Natural killer cell treated with Interleukin-12 subunit alpha and Interleukin-12 subunit beta and Interleukin-15 and Interleukin-18, amount 100 ng/mL, for 72 hours (primary cell): ENCODE data around the gene SLC5A2. TPM values are rescaled to one million over a fixed set of nuclear protein-coding genes. Genes with fewer than 3 reads are reported as not detected.

Experiments used
- ATAC-seq, 2 donors: fragments of 150-1000 bp; cut with Tn5 transposase in 1 of 2; sonication (Bioruptor Pico), chemical (Tn5 transposase) in 1 of 2; 2 replicates each; pipeline ENCODE4 v1.10.0; 2021
- DNase-seq: peaks from one replicate; pipeline ENCODE4 v3.0.0; 2022; ENCODE audit warnings: low spot score
- H3K27ac Mint-ChIP-seq, 2 donors: 1 replicate in 1 of 2; 2 replicates in 1 of 2; pipeline ENCODE4 v1.8.0; 2022; ENCODE audit warnings: mixed read lengths in 2 of 2, mild to moderate bottlenecking in 1 of 2, moderate library complexity in 1 of 2
- H3K27me3 Mint-ChIP-seq, 2 donors: 1 replicate in 1 of 2; 2 replicates in 1 of 2; pipeline ENCODE4 v1.8.0; 2022; ENCODE audit warnings: mixed read lengths in 2 of 2
- H3K36me3 Mint-ChIP-seq: one replicate; pipeline ENCODE4 v1.8.0; 2022; ENCODE audit warnings: mixed read lengths
- H3K4me1 Mint-ChIP-seq, 2 donors: 1 replicate in 1 of 2; 2 replicates in 1 of 2; pipeline ENCODE4 v1.8.0; 2022; ENCODE audit warnings: low read depth in 2 of 2, mixed read lengths in 2 of 2, mild to moderate bottlenecking in 1 of 2
- H3K4me3 Mint-ChIP-seq: one replicate; pipeline ENCODE4 v1.8.0; 2022; ENCODE audit warnings: mixed read lengths
- H3K9me3 Mint-ChIP-seq: 2 replicates; pipeline ENCODE4 v1.8.0; 2022; ENCODE audit warnings: mixed read lengths
- total RNA-seq, 2 donors: library from RNA; stranded (reverse); gene quantifications; one replicate each; pipeline ENCODE4 v1.2.3, GENCODE V29; 2022

SLC5A2 gene
- total RNA-seq, 2 donors from 2014 or later = not detected

DNA sequence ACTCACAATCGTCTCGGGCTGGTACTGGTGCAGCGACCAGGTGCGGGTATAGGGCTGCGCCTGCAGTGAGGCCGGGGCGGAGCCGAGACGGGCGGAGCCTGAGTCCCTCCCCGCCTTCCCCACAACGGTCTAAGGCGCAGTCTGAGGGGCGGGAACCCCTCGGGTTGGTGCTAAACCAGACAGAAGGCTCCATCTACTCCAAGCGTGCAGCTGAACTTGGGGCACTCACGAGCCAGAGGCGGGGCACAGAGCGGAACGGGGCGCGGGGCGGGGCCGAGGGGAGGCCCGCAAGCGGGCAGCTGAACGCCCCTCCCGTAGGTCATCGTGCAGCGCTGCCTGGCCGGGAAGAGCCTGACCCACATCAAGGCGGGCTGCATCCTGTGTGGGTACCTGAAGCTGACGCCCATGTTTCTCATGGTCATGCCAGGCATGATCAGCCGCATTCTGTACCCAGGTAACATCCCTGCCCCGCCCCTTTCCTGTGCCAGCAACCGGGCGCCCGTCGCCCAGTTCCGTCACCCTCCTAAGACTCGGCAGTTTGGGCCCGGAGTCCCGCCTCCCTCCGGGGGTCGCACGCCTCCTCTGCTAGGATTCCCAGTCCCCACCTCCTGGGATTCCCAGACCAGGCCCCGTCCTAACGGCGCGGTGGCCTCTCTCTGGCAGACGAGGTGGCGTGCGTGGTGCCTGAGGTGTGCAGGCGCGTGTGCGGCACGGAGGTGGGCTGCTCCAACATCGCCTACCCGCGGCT is 5.0 kb downstream of the SLC5A2 start:
- ATAC-seq (peak; percentile 81 to 84), DNase-seq (no peak)
- H3K4me3 Mint-ChIP-seq = peak overlapping the region; percentile 82
- H3K27me3 Mint-ChIP-seq = peaks cover 0 to 7% of the 10 kb centered on the region in 2 donors
- peaks cover 0 to 9% of the 10 kb centered on the region in 2 donors for H3K4me1 Mint-ChIP-seq
- no peaks in the 10 kb centered on the region for H3K36me3 Mint-ChIP-seq
- H3K27ac Mint-ChIP-seq = no peak overlapping the region
- H3K9me3 Mint-ChIP-seq = no peaks in the 10 kb centered on the region

DNA sequence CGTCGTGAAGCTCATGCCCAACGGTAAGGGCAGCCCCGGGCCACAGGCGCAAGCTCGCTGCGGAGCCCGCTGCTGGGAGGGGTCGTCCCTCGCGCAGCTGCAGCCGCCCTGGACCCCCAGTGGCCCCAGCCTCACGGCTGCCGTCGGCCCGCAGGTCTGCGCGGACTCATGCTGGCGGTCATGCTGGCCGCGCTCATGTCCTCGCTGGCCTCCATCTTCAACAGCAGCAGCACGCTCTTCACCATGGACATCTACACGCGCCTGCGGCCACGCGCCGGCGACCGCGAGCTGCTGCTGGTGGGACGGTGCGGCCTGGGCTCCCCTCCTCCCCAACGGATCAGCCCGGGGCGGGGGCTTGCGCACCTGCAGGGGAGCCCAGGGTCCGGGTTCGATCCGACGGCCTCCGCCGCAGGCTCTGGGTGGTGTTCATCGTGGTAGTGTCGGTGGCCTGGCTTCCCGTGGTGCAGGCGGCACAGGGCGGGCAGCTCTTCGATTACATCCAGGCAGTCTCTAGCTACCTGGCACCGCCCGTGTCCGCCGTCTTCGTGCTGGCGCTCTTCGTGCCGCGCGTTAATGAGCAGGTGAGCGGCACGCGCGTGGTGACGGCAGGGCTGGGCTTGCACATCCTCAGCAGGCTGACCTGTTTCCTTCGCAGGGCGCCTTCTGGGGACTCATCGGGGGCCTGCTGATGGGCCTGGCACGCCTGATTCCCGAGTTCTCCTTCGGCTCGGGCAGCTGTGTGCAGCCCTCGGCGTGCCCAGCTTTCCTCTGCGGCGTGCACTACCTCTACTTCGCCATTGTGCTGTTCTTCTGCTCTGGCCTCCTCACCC is 5.8 kb downstream of the SLC5A2 start:
- H3K27ac Mint-ChIP-seq = no peak overlapping the region
- peaks cover 0 to 7% of the 10 kb centered on the region in 2 donors for H3K27me3 Mint-ChIP-seq
- H3K36me3 Mint-ChIP-seq = no peaks in the 10 kb centered on the region
- peaks cover 0 to 9% of the 10 kb centered on the region in 2 donors for H3K4me1 Mint-ChIP-seq
- DNase-seq = no peak
- H3K9me3 Mint-ChIP-seq = no peaks in the 10 kb centered on the region
- no peak overlapping the region for H3K4me3 Mint-ChIP-seq
- no peak for ATAC-seq

DNA sequence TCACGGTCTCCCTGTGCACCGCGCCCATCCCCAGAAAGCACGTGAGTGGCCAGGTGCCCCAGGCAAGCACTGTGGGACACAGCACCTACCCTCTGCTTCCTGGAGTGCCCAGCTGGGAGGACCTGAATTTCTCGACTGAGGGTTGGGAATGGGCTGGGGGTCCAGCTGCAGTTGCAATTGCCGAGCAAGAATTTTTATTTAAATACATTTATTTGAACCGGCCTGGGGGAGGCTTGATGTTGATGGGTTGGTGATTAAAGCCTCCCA is 6.3 kb downstream of the SLC5A2 start:
- DNase-seq = no peak
- peaks cover 0 to 7% of the 10 kb centered on the region in 2 donors for H3K27me3 Mint-ChIP-seq
- H3K36me3 Mint-ChIP-seq = no peaks in the 10 kb centered on the region
- ATAC-seq = no peak
- H3K9me3 Mint-ChIP-seq = no peaks in the 10 kb centered on the region
- peaks cover 0 to 9% of the 10 kb centered on the region in 2 donors for H3K4me1 Mint-ChIP-seq
- H3K4me3 Mint-ChIP-seq = no peak overlapping the region
- H3K27ac Mint-ChIP-seq = no peak overlapping the region

DNA sequence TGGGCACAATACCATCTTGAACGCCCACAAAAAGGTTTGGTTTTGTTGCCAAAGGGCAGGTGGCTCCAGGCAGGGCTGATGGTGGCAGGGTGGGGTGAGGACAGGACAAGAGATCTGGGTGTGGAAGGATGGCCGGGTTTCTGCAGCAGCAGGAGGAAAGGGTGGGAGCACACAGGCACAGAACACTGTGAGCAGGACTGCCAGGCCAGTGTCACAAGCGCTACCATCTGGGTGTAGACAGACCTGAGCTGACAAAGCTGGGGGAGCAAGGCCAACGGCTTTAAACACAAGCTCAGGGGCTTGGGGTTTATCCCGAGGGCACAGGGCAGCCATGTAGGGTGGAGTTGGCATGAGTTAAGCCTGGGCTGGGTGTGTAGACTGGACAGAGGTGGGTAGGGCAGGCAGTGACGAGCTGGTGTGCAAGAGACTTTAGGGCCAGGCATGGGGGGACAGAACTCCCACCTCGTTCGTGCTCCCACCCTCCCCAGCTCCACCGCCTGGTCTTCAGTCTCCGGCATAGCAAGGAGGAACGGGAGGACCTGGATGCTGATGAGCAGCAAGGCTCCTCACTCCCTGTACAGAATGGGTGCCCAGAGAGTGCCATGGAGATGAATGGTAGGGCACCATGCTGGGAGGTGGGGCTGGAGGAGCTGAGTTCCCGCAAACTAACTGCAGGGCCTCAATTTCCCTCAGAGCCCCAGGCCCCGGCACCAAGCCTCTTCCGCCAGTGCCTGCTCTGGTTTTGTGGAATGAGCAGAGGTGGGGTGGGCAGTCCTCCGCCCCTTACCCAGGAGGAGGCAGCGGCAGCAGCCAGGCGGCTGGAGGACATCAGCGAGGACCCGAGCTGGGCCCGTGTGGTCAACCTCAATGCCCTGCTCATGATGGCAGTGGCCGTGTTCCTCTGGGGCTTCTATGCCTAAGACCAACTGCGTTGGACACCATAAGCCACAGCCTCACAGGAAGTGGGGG is 7.0 kb downstream of the SLC5A2 start:
- no peak for DNase-seq
- Mint-ChIP-seq H3K4me3 (peak overlapping the region; percentile 42), H3K9me3 (no peaks in the 10 kb centered on the region), H3K27ac (no peak overlapping the region), H3K27me3 (peaks cover 0 to 7% of the 10 kb centered on the region in 2 donors), H3K4me1 (peaks cover 0 to 9% of the 10 kb centered on the region in 2 donors), H3K36me3 (no peaks in the 10 kb centered on the region)
- ATAC-seq = no peak

DNA sequence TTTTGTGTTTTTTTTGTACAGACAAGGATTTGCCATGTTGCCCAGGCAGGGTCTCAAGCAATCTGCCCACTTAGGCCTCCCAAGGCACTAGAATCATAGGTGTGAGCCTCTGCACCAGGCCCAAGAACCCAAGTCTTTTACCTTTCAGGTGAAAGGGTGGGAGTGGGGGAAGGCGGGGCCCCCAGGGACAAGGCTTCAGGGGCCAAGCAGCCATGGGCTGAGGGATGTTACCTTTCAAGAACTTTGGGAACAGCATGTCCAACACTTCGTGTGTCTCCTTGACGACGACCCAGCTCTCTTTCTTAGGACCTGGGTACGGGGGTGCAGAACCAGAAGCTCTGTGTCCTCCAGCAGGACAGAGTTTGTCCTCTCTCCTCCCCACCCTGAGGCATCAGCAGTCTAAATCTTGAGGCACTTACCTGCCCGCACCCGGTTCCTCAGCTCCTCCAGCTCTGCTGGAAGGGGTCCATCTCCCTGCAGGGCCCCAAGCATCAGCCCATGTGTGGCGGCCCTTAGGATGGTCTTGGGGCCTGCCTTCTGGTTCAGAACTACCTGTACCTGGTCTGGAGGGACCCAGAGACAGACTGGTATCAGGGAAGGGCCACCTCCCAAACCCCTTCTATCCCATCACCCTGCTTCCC is 9.0 kb downstream of the SLC5A2 start:
- no peaks in the 10 kb centered on the region for H3K27me3 Mint-ChIP-seq
- no peaks in the 10 kb centered on the region for H3K36me3 Mint-ChIP-seq
- H3K9me3 Mint-ChIP-seq = no peaks in the 10 kb centered on the region
- no peak overlapping the region for H3K4me3 Mint-ChIP-seq
- no peak for ATAC-seq
- no peak for DNase-seq
- H3K4me1 Mint-ChIP-seq = peaks cover 0 to 9% of the 10 kb centered on the region in 2 donors
- peak overlapping the region in 1 of 2 donors; percentile 43 for H3K27ac Mint-ChIP-seq

DNA sequence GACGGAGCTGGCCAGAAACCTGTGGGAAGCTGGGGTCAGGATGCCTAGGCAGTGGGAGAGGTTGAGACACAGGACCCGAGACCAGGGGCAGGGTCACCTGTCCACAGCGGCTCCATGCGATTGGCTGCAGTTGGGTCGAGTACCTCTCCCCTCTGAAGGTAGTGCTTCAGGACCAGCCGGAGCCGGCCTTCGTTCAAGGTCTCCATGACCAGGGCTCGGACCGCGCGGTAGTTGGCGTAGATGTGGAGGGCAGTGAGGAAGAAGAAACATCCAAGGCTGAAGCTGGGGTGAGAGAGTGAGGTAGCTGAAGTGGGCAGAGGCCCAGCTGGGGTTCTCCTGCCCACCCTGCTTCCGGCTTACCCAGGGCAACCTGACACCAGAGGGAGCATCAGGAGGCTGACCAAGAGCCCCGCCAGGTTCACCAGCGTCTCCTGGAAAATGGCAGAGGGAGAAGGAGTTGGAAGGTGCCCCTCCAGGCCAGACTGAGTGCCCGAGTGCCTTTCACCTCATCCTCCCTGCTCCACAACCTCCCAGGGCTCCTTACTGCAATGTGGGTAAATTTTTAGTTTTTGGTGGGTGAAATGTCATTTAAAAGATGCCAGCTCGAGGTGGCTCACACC is 10.7 kb downstream of the SLC5A2 start:
- DNase-seq (no peak), ATAC-seq (no peak)
- Mint-ChIP-seq H3K4me1 (peaks cover 0 to 12% of the 10 kb centered on the region in 2 donors), H3K36me3 (no peaks in the 10 kb centered on the region), H3K27ac (no peak overlapping the region), H3K27me3 (no peaks in the 10 kb centered on the region), H3K4me3 (no peak overlapping the region), H3K9me3 (no peaks in the 10 kb centered on the region)

DNA sequence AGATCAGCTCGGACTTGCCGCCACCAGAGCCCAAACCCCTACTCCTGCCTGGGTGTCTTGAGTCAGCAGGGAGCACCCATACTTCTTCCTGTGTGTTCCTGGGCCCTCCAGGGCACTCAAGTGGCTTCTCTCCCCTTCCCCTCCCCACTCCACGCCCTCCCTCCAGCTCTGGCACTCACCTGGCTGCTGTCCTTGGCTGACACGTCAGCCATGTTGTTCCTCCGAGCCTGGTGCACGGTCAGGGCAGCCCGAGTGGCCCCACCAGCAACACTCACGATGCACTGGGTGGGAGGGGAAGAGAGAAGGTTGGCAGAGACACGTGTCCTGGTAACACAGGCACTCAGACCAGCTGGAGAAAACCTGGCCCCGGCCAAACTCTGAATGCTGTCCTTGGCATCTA is 13.7 kb downstream of the SLC5A2 start:
- DNase-seq (no peak), ATAC-seq (no peak)
- peaks cover 0 to 7% of the 10 kb centered on the region in 2 donors for H3K4me1 Mint-ChIP-seq
- H3K27ac Mint-ChIP-seq = no peak overlapping the region
- no peak overlapping the region for H3K4me3 Mint-ChIP-seq
- no peaks in the 10 kb centered on the region for H3K36me3 Mint-ChIP-seq
- H3K27me3 Mint-ChIP-seq = no peaks in the 10 kb centered on the region
- no peaks in the 10 kb centered on the region for H3K9me3 Mint-ChIP-seq

DNA sequence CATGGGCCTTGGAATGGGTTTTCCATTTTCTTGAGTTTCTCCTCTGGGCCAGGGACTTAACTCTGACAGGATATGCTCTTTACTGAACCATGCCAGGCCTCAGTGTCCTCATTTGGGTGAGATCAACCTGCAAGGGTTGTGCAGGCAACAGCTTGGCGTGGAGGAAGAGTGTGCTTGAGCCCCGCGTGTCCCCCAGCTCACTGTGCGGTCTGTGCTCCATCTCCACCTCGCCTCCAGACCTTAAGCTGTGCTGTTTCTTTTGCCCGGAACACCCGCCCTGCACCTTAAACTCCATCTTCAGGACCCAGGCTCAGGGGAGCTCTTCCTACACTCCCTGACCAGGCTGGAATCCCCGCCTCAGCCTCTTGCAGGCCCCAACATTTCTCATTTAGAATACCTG is 15.6 kb downstream of the SLC5A2 start:
- ATAC-seq (no peak), DNase-seq (peak; percentile 41)
- H3K27me3 Mint-ChIP-seq = no peaks in the 10 kb centered on the region
- H3K9me3 Mint-ChIP-seq = no peaks in the 10 kb centered on the region
- H3K4me3 Mint-ChIP-seq = no peak overlapping the region
- H3K36me3 Mint-ChIP-seq = no peaks in the 10 kb centered on the region
- H3K4me1 Mint-ChIP-seq = peaks cover 0 to 7% of the 10 kb centered on the region in 2 donors
- H3K27ac Mint-ChIP-seq = no peak overlapping the region

DNA sequence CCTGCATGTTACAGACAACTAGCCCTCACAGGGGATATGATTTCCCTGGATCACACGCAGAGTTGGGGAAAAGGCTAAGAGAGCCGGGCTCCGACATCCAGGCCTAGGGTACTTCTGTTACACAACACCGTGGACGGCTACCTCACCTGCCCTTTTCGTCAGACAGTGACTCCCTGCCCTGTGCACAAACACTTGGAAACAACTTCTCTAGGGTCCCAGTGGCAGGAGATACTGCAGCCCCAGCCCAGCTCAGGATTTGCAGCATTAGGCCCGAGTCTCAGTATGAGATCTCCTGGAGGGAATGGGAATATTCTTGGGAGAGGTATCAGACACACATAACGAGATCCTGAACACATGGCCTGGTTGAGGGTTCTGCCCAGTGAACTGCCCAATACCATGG is 17.0 kb downstream of the SLC5A2 start:
- no peak for ATAC-seq

DNA sequence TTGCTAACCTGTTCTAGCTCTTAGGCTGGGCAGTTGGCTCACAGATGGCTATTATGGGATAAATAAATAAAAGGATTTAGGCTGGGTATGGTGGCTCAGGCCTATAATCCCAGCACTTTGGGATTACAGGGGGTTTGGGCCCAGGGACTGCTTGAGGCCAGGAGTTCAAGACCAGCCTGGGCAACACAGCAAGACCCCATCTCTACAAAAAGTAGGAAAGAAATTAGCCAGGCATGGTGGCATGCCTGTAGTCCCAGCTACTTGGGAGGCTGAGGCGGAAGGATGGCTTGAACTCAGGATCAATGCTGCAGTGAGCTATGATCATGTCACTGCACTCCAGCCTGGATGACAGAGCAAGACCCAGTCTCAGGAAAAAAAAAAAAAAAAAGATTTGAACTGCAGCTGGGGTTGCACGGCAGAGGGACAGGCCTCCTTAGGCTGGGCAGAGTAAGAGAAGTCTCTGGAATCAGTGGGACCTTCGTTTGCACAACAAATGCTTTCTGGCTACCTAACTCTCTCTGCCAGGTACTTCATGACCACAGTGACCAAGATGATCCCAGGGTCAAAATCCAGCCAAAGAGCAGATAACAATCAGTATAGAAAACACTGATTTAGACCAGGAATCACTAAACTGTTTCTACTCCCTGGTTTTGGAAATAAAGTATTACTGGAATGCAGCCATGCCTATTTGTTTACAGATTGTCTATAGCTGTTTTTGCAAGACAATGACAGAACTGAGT is 18.5 kb downstream of the SLC5A2 start:
- H3K9me3 Mint-ChIP-seq = no peaks in the 10 kb centered on the region
- H3K4me3 Mint-ChIP-seq = no peak overlapping the region
- H3K27me3 Mint-ChIP-seq = no peaks in the 10 kb centered on the region
- no peaks in the 10 kb centered on the region for H3K36me3 Mint-ChIP-seq
- peaks cover 6 to 11% of the 10 kb centered on the region in 2 donors for H3K4me1 Mint-ChIP-seq
- DNase-seq (peak; percentile 28), ATAC-seq (no peak)
- H3K27ac Mint-ChIP-seq = no peak overlapping the region

More for the DNA sequence above, 17.0 kb downstream of the SLC5A2 start:
- no peaks in the 10 kb centered on the region for H3K9me3 Mint-ChIP-seq
- no peaks in the 10 kb centered on the region for H3K27me3 Mint-ChIP-seq
- no peak overlapping the region for H3K4me3 Mint-ChIP-seq
- no peak overlapping the region for H3K27ac Mint-ChIP-seq
- H3K4me1 Mint-ChIP-seq = peaks cover 0 to 7% of the 10 kb centered on the region in 2 donors
- no peaks in the 10 kb centered on the region for H3K36me3 Mint-ChIP-seq
- DNase-seq = peak; percentile 56

DNA sequence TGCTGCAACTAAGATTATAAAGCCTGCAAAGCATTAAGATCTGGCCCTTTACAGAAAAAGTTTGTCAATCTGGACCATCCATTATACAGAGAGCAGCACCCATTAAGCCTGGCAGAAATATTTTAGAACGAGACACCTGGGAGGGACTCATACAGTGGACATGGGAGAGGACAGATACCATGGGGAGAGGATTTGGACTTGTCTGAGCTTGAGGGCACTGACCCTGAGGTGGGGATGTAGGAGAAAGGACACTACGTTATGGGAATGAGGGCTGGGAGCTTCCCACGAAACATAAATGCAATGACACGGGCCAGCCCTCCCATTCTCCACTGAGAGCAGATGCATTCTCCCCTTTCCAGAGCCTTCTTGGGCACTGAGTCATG is 19.0 kb downstream of the SLC5A2 start:
- no peaks in the 10 kb centered on the region for H3K36me3 Mint-ChIP-seq
- no peak overlapping the region for H3K4me3 Mint-ChIP-seq

DNA sequence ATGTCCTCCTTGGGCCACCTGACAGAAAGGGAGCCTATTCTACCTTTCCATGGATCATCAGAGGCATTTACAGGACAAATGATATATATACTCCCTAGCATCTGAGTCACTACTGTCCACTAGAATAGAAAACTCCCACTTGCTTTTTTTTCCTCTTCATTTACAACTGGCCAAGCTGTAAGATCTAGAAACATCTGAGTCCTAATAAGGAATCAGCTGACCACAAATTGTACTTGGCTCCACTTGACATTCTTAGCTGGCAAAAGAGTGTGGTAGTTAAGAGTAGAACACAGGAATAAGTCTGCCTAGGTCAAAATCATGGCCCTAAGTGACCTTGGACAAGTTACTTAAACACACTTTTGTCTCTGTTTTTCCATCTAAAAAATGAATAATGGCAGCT is 20.1 kb downstream of the SLC5A2 start:
- H3K4me3 Mint-ChIP-seq = no peak overlapping the region
- DNase-seq = no peak
- H3K27ac Mint-ChIP-seq = no peak overlapping the region
- H3K36me3 Mint-ChIP-seq = no peaks in the 10 kb centered on the region
- no peaks in the 10 kb centered on the region for H3K9me3 Mint-ChIP-seq
- H3K27me3 Mint-ChIP-seq = no peaks in the 10 kb centered on the region
- ATAC-seq = no peak
- H3K4me1 Mint-ChIP-seq = peaks cover 12 to 13% of the 10 kb centered on the region in 2 donors

More for the DNA sequence above, 19.0 kb downstream of the SLC5A2 start:
- no peaks in the 10 kb centered on the region for H3K27me3 Mint-ChIP-seq
- DNase-seq (peak; percentile 16), ATAC-seq (no peak)
- H3K9me3 Mint-ChIP-seq = no peaks in the 10 kb centered on the region
- H3K27ac Mint-ChIP-seq = no peak overlapping the region
- peaks cover 7 to 11% of the 10 kb centered on the region in 2 donors for H3K4me1 Mint-ChIP-seq
